Activated CD8-positive, alpha-beta memory T cell treated with anti-CD3 and anti-CD28 coated beads, Interleukin-2, amount 10 ng/mL, durations not matched to agents 7 days and 5 days (primary cell): ENCODE measurements around the gene PDRG1. TPM values are rescaled to one million over a fixed set of nuclear protein-coding genes. Genes with fewer than 3 reads are reported as not detected.

Experiments used
- ATAC-seq: fragments of 150-1000 bp; cut with Tn5 transposase; one replicate; pipeline ENCODE4 v1.10.0; 2021; ENCODE audit warnings: moderate library complexity
- CTCF ChIA-PET: fragments of 350-600 bp; sonication (Branson Sonifier 250); formaldehyde crosslinking; loops from one replicate; lab custom pipeline; 2021; ENCODE audit warnings: antibody characterized with exemption; lab: Charles Lee
- DNase-seq: peaks from one replicate; pipeline ENCODE4 v3.0.0-alpha.2; 2020
- H3K27ac Mint-ChIP-seq: one replicate; pipeline ENCODE4 v1.8.0; 2021; ENCODE audit warnings: mild to moderate bottlenecking, mixed read lengths
- H3K27me3 Mint-ChIP-seq: one replicate; pipeline ENCODE4 v1.8.0; 2021; ENCODE audit warnings: mixed read lengths
- H3K36me3 Mint-ChIP-seq: one replicate; pipeline ENCODE4 v1.8.0; 2021; ENCODE audit warnings: mild to moderate bottlenecking, mixed read lengths
- H3K4me1 Mint-ChIP-seq: one replicate; pipeline ENCODE4 v1.8.0; 2021; ENCODE audit warnings: mixed read lengths
- H3K4me3 Mint-ChIP-seq: one replicate; pipeline ENCODE4 v1.8.0; 2021; ENCODE audit warnings: mild to moderate bottlenecking, moderate library complexity, mixed read lengths
- H3K9me3 Mint-ChIP-seq: one replicate; pipeline ENCODE4 v1.8.0; 2022; ENCODE audit warnings: low read depth, mixed read lengths
- total RNA-seq, 2 experiments: library from RNA; stranded (reverse); gene quantifications; one replicate each; pipeline ENCODE4 v1.2.3, GENCODE V29; 2021

The PDRG1 gene
- total RNA-seq, 2 experiments from 2014 or later: 14.9 to 15.6 TPM

- Mint-ChIP-seq H3K27ac (no peak overlapping the region), H3K4me3 (no peak overlapping the region), H3K9me3 (no peaks in the 10 kb centered on the region), H3K4me1 (no peaks in the 10 kb centered on the region), H3K36me3 (no peaks in the 10 kb centered on the region), H3K27me3 (peaks cover 14% of the 10 kb centered on the region)
- DNase-seq (no peak), ATAC-seq (no peak)
- CTCF ChIA-PET: no interaction called here
Measured at GRCh38 chr20:31903627-31904386, 48.0 kb downstream of the PDRG1 start.

- Mint-ChIP-seq H3K36me3 (no peaks in the 10 kb centered on the region), H3K27ac (no peak overlapping the region), H3K4me1 (no peaks in the 10 kb centered on the region), H3K27me3 (peaks cover 19% of the 10 kb centered on the region), H3K9me3 (no peaks in the 10 kb centered on the region), H3K4me3 (no peak overlapping the region)
- ATAC-seq: no peak
- CTCF ChIA-PET: no interaction called here
- DNase-seq: no peak
Measured at GRCh38 chr20:31901615-31902014, 50.2 kb downstream of the PDRG1 start.

- Mint-ChIP-seq H3K36me3 (no peaks in the 10 kb centered on the region), H3K27ac (no peak overlapping the region), H3K4me1 (peaks cover 3% of the 10 kb centered on the region), H3K4me3 (no peak overlapping the region), H3K27me3 (peaks cover 15% of the 10 kb centered on the region), H3K9me3 (no peaks in the 10 kb centered on the region)
- no peak for DNase-seq
- CTCF ChIA-PET: no interaction called here
- no peak for ATAC-seq
Measured at GRCh38 chr20:31897541-31897940, 54.3 kb downstream of the PDRG1 start.

- Mint-ChIP-seq H3K36me3 (no peaks in the 10 kb centered on the region), H3K9me3 (no peaks in the 10 kb centered on the region), H3K27ac (no peak overlapping the region), H3K27me3 (peaks cover 17% of the 10 kb centered on the region), H3K4me1 (peaks cover 3% of the 10 kb centered on the region), H3K4me3 (no peak overlapping the region)
- DNase-seq (no peak), ATAC-seq (no peak)
- CTCF ChIA-PET: interaction anchor here (2.2 kb wide), 1 partner anchor 56 kb away, joined by 6 read pairs; the partner anchor contains the start of gene PDRG1
Measured at GRCh38 chr20:31896049-31896448, 55.8 kb downstream of the PDRG1 start.

GRCh38 chr20:31894980-31895675 is 56.7 kb downstream of the PDRG1 start:
- H3K9me3 Mint-ChIP-seq: no peaks in the 10 kb centered on the region
- DNase-seq (no peak), ATAC-seq (peak; percentile 63)
- no peak overlapping the region for H3K4me3 Mint-ChIP-seq
- H3K4me1 Mint-ChIP-seq: peaks cover 3% of the 10 kb centered on the region
- H3K27me3 Mint-ChIP-seq: peaks cover 14% of the 10 kb centered on the region
- CTCF ChIA-PET: interaction anchor here (1.5 to 2.2 kb wide), 2 partner anchors 48 to 57 kb away, joined by 6 read pairs; partner anchors contain the start of gene PDRG1
- H3K27ac Mint-ChIP-seq: no peak overlapping the region
- no peaks in the 10 kb centered on the region for H3K36me3 Mint-ChIP-seq

Other genes with a start within 250 kb of the PDRG1 start
- 100 to 1,000 TPM in 1 of 2 experiments, 10 to 100 TPM in 1; 69.8 to 121 TPM for gene BCL2L1, start 229.2 kb downstream of the PDRG1 start, total RNA-seq
- 100 to 1,000 TPM; 148 to 159 TPM for gene TPX2, start 212.8 kb downstream of the PDRG1 start, total RNA-seq
- 1 to 10 TPM in 1 of 2 experiments, under 1 TPM in 1; 0.42 to 1.2 TPM for gene MYLK2, start 132.7 kb downstream of the PDRG1 start, total RNA-seq
- not detected for gene FOXS1, start 106.4 kb downstream of the PDRG1 start, total RNA-seq
- gene DUSP15, start 81.5 kb downstream of the PDRG1 start, total RNA-seq: not detected
- gene TTLL9, start 81.4 kb downstream of the PDRG1 start, total RNA-seq: not detected
- not detected for gene XKR7, start 16.1 kb upstream of the PDRG1 start, total RNA-seq
- not detected for gene CCM2L, start 58.4 kb upstream of the PDRG1 start, total RNA-seq
- gene HCK, start 100.2 kb upstream of the PDRG1 start, total RNA-seq: not detected
- 10 to 100 TPM; 35.7 to 39.1 TPM for gene TM9SF4, start 157.7 kb upstream of the PDRG1 start, total RNA-seq